Measurements from ENCODE around the gene OLFML2A. TPM values are rescaled to one million over a fixed set of nuclear protein-coding genes. Genes with fewer than 3 reads are reported as not detected.

Gene OLFML2A
- total and polyA plus RNA-seq, 2 experiments from 2014 or later: 2.2 to 3.4 TPM

GRCh38 chr9:124747065-124747464 is 29.9 kb upstream of the OLFML2A start:
- Histone ChIP-seq H3K4me3 (no peak overlapping the region), H3K4me1 (ENCODE audit: insufficient read depth) (peaks cover 3% of the 10 kb centered on the region), H3K27ac (no peak overlapping the region), H3K4me2 (no peak overlapping the region), H3K27me3 (no peaks in the 10 kb centered on the region), H3K79me2 (peaks cover 51% of the 10 kb centered on the region), H3K9me3 (ENCODE audit: low read depth) (no peaks in the 10 kb centered on the region), H3K36me3 (replicated peaks; ENCODE audit: insufficient read depth, low read depth) (no peaks in the 10 kb centered on the region), H2AFZ (no peak overlapping the region), H4K20me1 (ENCODE audit: insufficient read depth, poor library complexity, severe bottlenecking) (no peaks in the 10 kb centered on the region), H3K9me2 (replicated peaks; ENCODE audit: insufficient read depth) (no peaks in the 10 kb centered on the region)
- no peak for DNase-seq (ENCODE audit: low spot score)
- TF ChIP-seq CTCF (IDR thresholded peaks at IDR 0.05; ENCODE audit: poor library complexity) (no peak), EZH2 (IDR thresholded peaks at IDR 0.05; ENCODE audit: borderline replicate concordance) (no peak), EZH2phosphoT487 (IDR thresholded peaks at IDR 0.05; ENCODE audit: low read depth, severe bottlenecking, unreplicated experiment) (no peak)
- 81% methylated on average over 4 of the region's 4 CpGs for WGBS (ENCODE audit: low lambda C conversion rate, missing lambda C conversion rate)

- no peak for TF ChIP-seq EZH2 (IDR thresholded peaks at IDR 0.05; ENCODE audit: borderline replicate concordance)
- no peak for TF ChIP-seq EZH2phosphoT487 (IDR thresholded peaks at IDR 0.05; ENCODE audit: low read depth, severe bottlenecking, unreplicated experiment)
- no peak for TF ChIP-seq CTCF (IDR thresholded peaks at IDR 0.05; ENCODE audit: poor library complexity)
- Histone ChIP-seq H3K9me3 (ENCODE audit: low read depth) (no peaks in the 10 kb centered on the region), H3K9me2 (replicated peaks; ENCODE audit: insufficient read depth) (no peaks in the 10 kb centered on the region), H4K20me1 (ENCODE audit: insufficient read depth, poor library complexity, severe bottlenecking) (no peaks in the 10 kb centered on the region), H3K4me1 (ENCODE audit: insufficient read depth) (no peaks in the 10 kb centered on the region), H3K4me3 (no peak overlapping the region), H3K4me2 (no peak overlapping the region), H2AFZ (no peak overlapping the region), H3K27ac (no peak overlapping the region), H3K36me3 (replicated peaks; ENCODE audit: insufficient read depth, low read depth) (no peaks in the 10 kb centered on the region), H3K79me2 (peaks cover 60% of the 10 kb centered on the region), H3K27me3 (no peaks in the 10 kb centered on the region)
- no peak for DNase-seq (ENCODE audit: low spot score)
- WGBS (ENCODE audit: low lambda C conversion rate, missing lambda C conversion rate): 95% methylated on average over 3 of the region's 3 CpGs
Measured at GRCh38 chr9:124749284-124749683, 27.6 kb upstream of the OLFML2A start.

DNA sequence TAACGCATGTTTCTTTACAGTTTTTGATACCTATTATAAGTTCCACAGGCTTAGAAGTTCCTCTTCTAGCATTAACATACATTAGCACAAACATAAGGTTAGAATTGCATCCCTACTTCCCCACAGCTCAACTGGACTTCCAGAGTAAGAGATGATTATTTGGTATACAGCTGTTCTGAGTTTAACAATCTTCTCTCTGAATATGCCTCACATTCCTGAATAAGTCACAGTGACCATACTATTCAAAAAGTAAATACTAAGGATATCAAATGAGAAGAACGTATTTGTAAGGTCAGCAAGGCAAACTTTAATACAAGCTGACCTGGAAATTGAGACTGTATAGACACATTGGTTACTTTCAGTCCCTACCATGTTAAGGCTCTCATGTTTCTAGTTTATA is 27.2 kb upstream of the OLFML2A start:
- no peak overlapping the region for H2AFZ ChIP-seq
- DNase-seq (ENCODE audit: low spot score): no peak
- TF ChIP-seq EZH2phosphoT487 (IDR thresholded peaks at IDR 0.05; ENCODE audit: low read depth, severe bottlenecking, unreplicated experiment) (no peak), CTCF (IDR thresholded peaks at IDR 0.05; ENCODE audit: poor library complexity) (no peak), EZH2 (IDR thresholded peaks at IDR 0.05; ENCODE audit: borderline replicate concordance) (no peak)
- no peak overlapping the region for H3K4me3 ChIP-seq
- no peaks in the 10 kb centered on the region for H3K9me3 ChIP-seq (ENCODE audit: low read depth)
- no peaks in the 10 kb centered on the region for H3K9me2 ChIP-seq (replicated peaks; ENCODE audit: insufficient read depth)
- H3K36me3 ChIP-seq (replicated peaks; ENCODE audit: insufficient read depth, low read depth): no peaks in the 10 kb centered on the region
- H3K4me1 ChIP-seq (ENCODE audit: insufficient read depth): no peaks in the 10 kb centered on the region
- no peak overlapping the region for H3K4me2 ChIP-seq
- WGBS (ENCODE audit: low lambda C conversion rate, missing lambda C conversion rate): 77% methylated on average over 2 of the region's 2 CpGs
- no peaks in the 10 kb centered on the region for H3K27me3 ChIP-seq
- no peak overlapping the region for H3K27ac ChIP-seq
- no peaks in the 10 kb centered on the region for H4K20me1 ChIP-seq (ENCODE audit: insufficient read depth, poor library complexity, severe bottlenecking)
- peaks cover 63% of the 10 kb centered on the region for H3K79me2 ChIP-seq

GRCh38 chr9:124752967-124753366 is 24.0 kb upstream of the OLFML2A start:
- Histone ChIP-seq H3K4me3 (no peak overlapping the region), H2AFZ (no peak overlapping the region), H3K79me2 (peaks cover 61% of the 10 kb centered on the region), H3K27me3 (no peaks in the 10 kb centered on the region), H3K27ac (no peak overlapping the region), H3K4me2 (no peak overlapping the region), H3K36me3 (replicated peaks; ENCODE audit: insufficient read depth, low read depth) (no peaks in the 10 kb centered on the region), H3K9me2 (replicated peaks; ENCODE audit: insufficient read depth) (no peaks in the 10 kb centered on the region), H3K9me3 (ENCODE audit: low read depth) (no peaks in the 10 kb centered on the region), H4K20me1 (ENCODE audit: insufficient read depth, poor library complexity, severe bottlenecking) (no peaks in the 10 kb centered on the region), H3K4me1 (ENCODE audit: insufficient read depth) (peaks cover 6% of the 10 kb centered on the region)
- no peak for DNase-seq (ENCODE audit: low spot score)
- 79% methylated on average over 1 of the region's 1 CpG for WGBS (ENCODE audit: low lambda C conversion rate, missing lambda C conversion rate)
- TF ChIP-seq EZH2 (IDR thresholded peaks at IDR 0.05; ENCODE audit: borderline replicate concordance) (no peak), CTCF (IDR thresholded peaks at IDR 0.05; ENCODE audit: poor library complexity) (no peak), EZH2phosphoT487 (IDR thresholded peaks at IDR 0.05; ENCODE audit: low read depth, severe bottlenecking, unreplicated experiment) (no peak)

Measured in hepatocyte (in vitro differentiated cells).